ENCODE measurements around the gene PGS1.

DNA sequence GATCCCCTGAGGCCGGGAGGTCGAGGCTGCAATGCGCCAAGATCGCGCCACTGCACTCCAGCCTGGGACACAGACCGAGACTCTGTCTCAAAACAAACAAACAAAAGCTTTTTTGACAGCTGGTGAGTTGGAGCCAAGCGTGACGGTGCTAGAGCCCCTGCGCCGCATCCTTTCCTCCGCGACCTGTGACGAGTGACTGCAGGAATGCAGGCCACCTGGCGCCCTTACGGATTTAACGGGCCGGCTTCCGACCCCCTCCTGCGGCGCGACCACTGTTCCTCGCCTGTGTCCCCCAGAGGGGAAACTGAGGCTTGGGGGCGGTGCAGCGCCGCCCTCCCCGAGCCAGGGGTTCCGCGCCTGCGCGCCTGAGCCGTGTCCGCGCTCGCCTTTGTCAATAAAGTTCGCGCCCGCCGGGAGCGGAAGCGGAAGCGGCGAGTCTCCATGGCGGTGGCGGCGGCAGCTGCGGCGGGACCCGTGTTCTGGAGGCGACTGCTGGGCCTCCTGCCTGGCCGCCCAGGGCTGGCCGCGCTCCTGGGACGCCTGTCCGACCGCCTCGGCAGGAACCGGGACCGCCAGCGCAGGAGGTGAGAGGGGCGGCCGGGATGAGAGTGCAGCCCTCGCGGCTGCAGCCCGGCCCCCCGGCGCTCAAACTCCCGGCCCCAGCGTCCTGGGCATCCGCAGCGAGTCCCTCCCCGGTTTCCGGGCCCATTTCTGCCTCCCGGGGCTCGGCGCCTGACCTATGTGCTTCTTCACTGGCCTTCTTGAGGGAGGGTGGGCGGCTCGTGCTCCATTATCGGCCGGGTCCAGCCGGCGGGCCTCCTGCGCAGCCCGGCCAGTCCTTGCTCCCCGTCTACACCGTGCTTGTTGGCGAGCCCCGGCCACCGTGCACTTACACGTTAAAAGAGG is at the start of gene PGS1:
- TF ChIP-seq, protein P1, sequence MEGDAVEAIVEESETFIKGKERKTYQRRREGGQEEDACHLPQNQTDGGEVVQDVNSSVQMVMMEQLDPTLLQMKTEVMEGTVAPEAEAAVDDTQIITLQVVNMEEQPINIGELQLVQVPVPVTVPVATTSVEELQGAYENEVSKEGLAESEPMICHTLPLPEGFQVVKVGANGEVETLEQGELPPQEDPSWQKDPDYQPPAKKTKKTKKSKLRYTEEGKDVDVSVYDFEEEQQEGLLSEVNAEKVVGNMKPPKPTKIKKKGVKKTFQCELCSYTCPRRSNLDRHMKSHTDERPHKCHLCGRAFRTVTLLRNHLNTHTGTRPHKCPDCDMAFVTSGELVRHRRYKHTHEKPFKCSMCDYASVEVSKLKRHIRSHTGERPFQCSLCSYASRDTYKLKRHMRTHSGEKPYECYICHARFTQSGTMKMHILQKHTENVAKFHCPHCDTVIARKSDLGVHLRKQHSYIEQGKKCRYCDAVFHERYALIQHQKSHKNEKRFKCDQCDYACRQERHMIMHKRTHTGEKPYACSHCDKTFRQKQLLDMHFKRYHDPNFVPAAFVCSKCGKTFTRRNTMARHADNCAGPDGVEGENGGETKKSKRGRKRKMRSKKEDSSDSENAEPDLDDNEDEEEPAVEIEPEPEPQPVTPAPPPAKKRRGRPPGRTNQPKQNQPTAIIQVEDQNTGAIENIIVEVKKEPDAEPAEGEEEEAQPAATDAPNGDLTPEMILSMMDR (conservative IDR thresholded peaks at IDR 0.05; ENCODE audit: low read length), result 0 out of 2 replicates have a peak, but pooled peaks have one; percentile 17
- no peak for TF ChIP-seq EZH2phosphoT487 (IDR thresholded peaks at IDR 0.05; ENCODE audit: borderline replicate concordance, low read depth, low read length)
